GM21737 (cell line): Measurements from ENCODE around the gene DNAH11.

Experiments
- ATAC-seq: cut with Tn5 transposase; IDR thresholded peaks from one replicate; pipeline ENCODE4 v1.9.1; 2021; ENCODE audit warnings: mild to moderate bottlenecking, moderate library complexity; ENCODE audit not compliant: unreplicated experiment

DNAH11 gene

DNA sequence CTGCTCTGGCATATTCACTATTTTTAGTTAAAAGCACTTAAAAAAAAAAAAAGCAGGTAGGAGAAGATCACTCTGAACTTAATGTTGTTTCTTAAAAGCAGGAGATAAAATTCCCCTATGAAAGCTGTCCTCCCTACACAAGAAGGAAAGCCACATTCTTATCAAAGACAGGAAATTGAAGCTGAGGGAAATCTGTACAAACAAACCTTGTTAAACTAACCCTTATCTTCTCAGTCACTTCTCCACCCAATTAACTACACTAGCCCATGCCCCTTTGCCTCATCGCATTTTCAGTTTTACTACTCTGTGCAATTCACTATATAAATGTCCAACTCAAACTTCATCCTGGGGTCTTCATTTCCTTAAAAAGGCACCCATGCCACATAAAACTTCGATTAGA, 405.5 kb downstream of the DNAH11 start:
- ATAC-seq, result no peak

DNA sequence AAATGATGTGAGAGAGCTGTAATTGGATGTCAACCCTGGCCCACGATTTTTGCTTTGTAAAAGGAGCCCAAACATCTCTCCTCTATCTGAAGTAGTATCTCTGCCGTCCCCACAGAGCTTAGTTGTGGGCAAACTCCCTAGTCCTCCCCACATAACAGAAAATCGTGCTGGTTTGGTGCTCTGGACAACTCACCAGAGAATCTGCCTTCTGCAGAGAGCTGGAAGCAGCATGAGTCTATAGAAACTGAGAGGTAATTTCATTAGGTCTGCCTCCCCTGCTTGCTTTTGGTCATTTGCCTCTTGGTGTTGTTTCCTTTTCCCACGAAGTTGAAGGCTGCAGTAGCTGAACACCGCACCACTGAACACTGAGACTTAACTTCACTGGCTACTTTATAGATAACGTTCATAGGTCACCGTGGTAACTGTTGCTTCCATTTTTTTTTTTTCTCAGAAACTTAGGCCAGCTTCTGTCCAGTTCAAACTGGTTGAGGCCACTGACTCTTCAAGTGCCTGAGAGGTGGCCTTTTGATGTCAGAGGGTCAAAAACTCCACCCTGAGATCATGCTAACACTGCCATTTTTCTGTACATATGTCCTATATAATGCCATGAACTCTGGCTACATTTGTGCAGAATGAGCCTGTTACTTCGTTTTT, 406.2 kb downstream of the DNAH11 start:
- ATAC-seq, result no peak
